Stomach (tissue), 9 donors: ENCODE measurements around the gene PTK6. TPM values are rescaled to one million over a fixed set of nuclear protein-coding genes. Genes with fewer than 3 reads are reported as not detected.

Experiments
- DNase-seq, 2 donors: peaks; one replicate each; pipeline versions ENCODE4 v3.0.0 to v3.0.0-alpha.2; 2013 to 2019
- H3K27ac ChIP-seq, 5 donors: fragments of 200-600 bp in 4 of 5; sonication (generic) in 4 of 5; one replicate each; pipeline ENCODE4 v1.5.1; 2013 to 2019; ENCODE audit warnings: mild to moderate bottlenecking in 1 of 5, moderate library complexity in 1 of 5
- H3K27me3 ChIP-seq, 3 donors: fragments of 200-600 bp; sonication (generic); one replicate each; pipeline ENCODE4 v1.5.1; 2017 to 2019; ENCODE audit warnings: mixed run types in 1 of 3
- H3K36me3 ChIP-seq, 4 donors: fragments of 200-600 bp; sonication (generic); 1 replicate in 3 of 4; 2 replicates in 1 of 4; pipeline ENCODE4 v1.5.1; 2016 to 2019
- H3K4me1 ChIP-seq, 4 donors: fragments of 200-600 bp; sonication (generic); one replicate each; pipeline ENCODE4 v1.5.1; 2016 to 2019
- H3K4me3 ChIP-seq, 4 donors: fragments of 200-600 bp; sonication (generic) in 3 of 4; one replicate each; pipeline ENCODE4 v1.5.1; 2016 to 2019; ENCODE audit warnings: mild to moderate bottlenecking in 1 of 4
- H3K9me3 ChIP-seq, 4 donors: fragments of 200-600 bp; sonication (generic); one replicate each; pipeline ENCODE4 v1.5.1; 2016 to 2019
- EP300 ChIP-seq: sonication (generic); formaldehyde crosslinking; IDR thresholded peaks from one replicate; pipeline ENCODE4 v1.6.1; 2017; ENCODE audit warnings: antibody characterized with exemption
- POLR2A ChIP-seq, 4 donors: fragments of 450-650 bp; IDR thresholded peaks; one replicate each; pipeline ENCODE4 v1.6.1; 2016; ENCODE audit warnings: antibody characterized with exemption in 4 of 4, control low read depth in 2 of 4, mild to moderate bottlenecking in 1 of 4, moderate library complexity in 1 of 4
- POLR2AphosphoS5 ChIP-seq, 3 donors: sonication (generic); formaldehyde crosslinking; IDR thresholded peaks; one replicate each; pipeline ENCODE4 v1.6.1; 2016; ENCODE audit warnings: antibody characterized with exemption in 3 of 3
- WGBS, 5 donors: extraction: QIAGEN DNeasy Blood & Tissue Kit in 3 of 5; methylation state at CpG; one replicate each; pipeline versions ENCODE4 v1.1.5 to v1.1.7; 2013 to 2018; 5-methylcytosine and 5-hydroxymethylcytosine counted together
- intact Hi-C: fragments of 100-400 bp; cut with DNase I; formaldehyde crosslinking; loops from one replicate; pipeline ENCODE4 v1.15.1; 2023; ENCODE audit warnings: low total_unique reads
- polyA plus RNA-seq, 3 donors: library from polyadenylated mRNA; stranded (reverse); fragments of 200-250 nt; gene quantifications; one replicate each; pipeline ENCODE4 v1.2.3, GENCODE V29; 2013
- total RNA-seq, 5 donors: library from RNA; depleted of rRNA; stranded (reverse); fragments of >200 nt; gene quantifications; one replicate each; pipeline versions ENCODE4 v1.1.0 to v1.2.3, GENCODE V29; 2014 to 2016
- TF ChIP-seq, protein P1 (sequence below), 7 experiments: fragments of 450-650 bp in 4 of 7; fragments of 200-600 bp in 3 of 7; sonication (generic) in 3 of 7; IDR thresholded peaks; one replicate each; pipeline ENCODE4 v1.5.1; 2016 to 2019; ENCODE audit warnings: antibody characterized with exemption in 7 of 7, control low read depth in 2 of 7, mild to moderate bottlenecking in 1 of 7
- donor health status: healthy with polysubstance abuse.
- donor health status: Bipolar disorder and iron deficiency.
- donor health status: healthy.

The PTK6 gene
- total and polyA plus RNA-seq, 8 donors = 7.7 to 98.5 (median 22.9) TPM

DNA sequence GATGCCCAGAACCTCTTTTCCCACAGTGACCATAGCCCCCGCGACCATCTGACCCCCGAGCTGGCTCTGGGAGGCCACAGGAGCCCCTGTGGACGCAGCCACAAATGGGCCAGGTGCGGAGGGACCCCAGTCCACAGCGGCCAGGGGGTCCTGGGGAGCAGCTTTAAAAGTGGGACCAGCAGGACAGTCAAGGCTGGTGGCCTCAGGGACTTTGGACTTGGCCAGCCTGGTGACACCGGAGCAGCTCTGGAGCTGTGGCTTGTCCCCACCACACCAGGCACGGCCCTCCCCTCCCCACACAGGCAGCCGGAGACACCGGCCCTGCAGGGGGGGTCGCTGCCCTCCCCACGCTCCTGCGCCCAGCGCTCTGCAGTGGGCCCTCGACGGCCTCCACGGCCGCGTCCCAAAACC lies 20.3 kb upstream of the PTK6 start:
- Histone ChIP-seq H3K27ac (no peak overlapping the region), H3K9me3 (no peaks in the 10 kb centered on the region), H3K27me3 (peaks cover 0 to 23% (median 0%) of the 10 kb centered on the region in 3 donors), H3K4me1 (peaks cover 8 to 23% (median 22%) of the 10 kb centered on the region in 4 donors), H3K36me3 (peaks cover 35 to 49% (median 44%) of the 10 kb centered on the region in 4 donors), H3K4me3 (no peak overlapping the region)
- WGBS, 5 donors = 89 to 92% (median 90%) methylated on average over 16 to 19 of the region's 19 CpGs
- intact Hi-C loops = no loop called here
- TF ChIP-seq POLR2AphosphoS5 (IDR thresholded peaks at IDR 0.05) (no peak), EP300 (no peak), POLR2A (IDR thresholded peaks at IDR 0.05) (no peak)
- TF ChIP-seq, protein P1, sequence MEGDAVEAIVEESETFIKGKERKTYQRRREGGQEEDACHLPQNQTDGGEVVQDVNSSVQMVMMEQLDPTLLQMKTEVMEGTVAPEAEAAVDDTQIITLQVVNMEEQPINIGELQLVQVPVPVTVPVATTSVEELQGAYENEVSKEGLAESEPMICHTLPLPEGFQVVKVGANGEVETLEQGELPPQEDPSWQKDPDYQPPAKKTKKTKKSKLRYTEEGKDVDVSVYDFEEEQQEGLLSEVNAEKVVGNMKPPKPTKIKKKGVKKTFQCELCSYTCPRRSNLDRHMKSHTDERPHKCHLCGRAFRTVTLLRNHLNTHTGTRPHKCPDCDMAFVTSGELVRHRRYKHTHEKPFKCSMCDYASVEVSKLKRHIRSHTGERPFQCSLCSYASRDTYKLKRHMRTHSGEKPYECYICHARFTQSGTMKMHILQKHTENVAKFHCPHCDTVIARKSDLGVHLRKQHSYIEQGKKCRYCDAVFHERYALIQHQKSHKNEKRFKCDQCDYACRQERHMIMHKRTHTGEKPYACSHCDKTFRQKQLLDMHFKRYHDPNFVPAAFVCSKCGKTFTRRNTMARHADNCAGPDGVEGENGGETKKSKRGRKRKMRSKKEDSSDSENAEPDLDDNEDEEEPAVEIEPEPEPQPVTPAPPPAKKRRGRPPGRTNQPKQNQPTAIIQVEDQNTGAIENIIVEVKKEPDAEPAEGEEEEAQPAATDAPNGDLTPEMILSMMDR (IDR thresholded peaks at IDR 0.05) = no peak
- no peak for DNase-seq

DNA sequence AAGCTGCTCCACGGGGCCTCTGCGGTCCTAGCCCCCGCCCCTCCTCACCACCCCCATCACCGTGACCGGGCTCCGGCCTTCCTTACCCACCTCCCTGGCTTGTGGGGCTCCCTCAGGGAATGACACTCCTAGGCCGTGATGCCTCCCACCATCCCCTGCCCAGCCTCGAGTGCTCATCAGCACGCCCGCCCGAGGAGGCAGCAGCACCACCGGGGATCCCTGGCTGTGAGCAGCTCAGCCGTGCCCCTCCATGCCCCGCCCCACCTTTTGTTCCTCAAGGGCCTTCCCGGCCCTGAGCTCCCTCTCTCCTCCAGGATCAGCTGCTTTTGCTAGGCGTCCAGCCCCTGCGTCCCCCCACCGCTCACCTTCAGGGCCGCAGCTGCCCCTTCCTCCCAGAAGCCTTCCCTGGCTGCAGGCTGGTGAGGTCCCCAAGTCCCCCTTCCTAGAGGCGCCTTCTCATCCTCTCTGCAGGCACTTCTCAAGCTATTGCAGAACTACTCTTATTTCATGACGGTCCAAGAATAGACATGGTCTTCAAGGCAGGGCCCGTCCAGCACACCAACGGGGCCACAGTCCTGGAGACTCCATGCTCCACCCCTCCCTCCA lies 19.8 kb upstream of the PTK6 start:
- TF ChIP-seq POLR2A (IDR thresholded peaks at IDR 0.05) = no peak
- TF ChIP-seq EP300 = no peak
- TF ChIP-seq, protein P1 (IDR thresholded peaks at IDR 0.05) = no peak
- TF ChIP-seq POLR2AphosphoS5 (IDR thresholded peaks at IDR 0.05) = no peak
- 70 to 77% (median 76%) methylated on average over 20 to 23 of the region's 23 CpGs for WGBS, 5 donors
- no peaks in the 10 kb centered on the region for H3K9me3 ChIP-seq
- no peak overlapping the region for H3K4me3 ChIP-seq
- no peak overlapping the region for H3K27ac ChIP-seq
- H3K36me3 ChIP-seq = peaks cover 31 to 44% (median 39%) of the 10 kb centered on the region in 4 donors
- DNase-seq = no peak
- intact Hi-C loops = no loop called here
- peaks cover 8 to 23% (median 22%) of the 10 kb centered on the region in 4 donors for H3K4me1 ChIP-seq
- peaks cover 0 to 28% (median 0%) of the 10 kb centered on the region in 3 donors for H3K27me3 ChIP-seq

DNA sequence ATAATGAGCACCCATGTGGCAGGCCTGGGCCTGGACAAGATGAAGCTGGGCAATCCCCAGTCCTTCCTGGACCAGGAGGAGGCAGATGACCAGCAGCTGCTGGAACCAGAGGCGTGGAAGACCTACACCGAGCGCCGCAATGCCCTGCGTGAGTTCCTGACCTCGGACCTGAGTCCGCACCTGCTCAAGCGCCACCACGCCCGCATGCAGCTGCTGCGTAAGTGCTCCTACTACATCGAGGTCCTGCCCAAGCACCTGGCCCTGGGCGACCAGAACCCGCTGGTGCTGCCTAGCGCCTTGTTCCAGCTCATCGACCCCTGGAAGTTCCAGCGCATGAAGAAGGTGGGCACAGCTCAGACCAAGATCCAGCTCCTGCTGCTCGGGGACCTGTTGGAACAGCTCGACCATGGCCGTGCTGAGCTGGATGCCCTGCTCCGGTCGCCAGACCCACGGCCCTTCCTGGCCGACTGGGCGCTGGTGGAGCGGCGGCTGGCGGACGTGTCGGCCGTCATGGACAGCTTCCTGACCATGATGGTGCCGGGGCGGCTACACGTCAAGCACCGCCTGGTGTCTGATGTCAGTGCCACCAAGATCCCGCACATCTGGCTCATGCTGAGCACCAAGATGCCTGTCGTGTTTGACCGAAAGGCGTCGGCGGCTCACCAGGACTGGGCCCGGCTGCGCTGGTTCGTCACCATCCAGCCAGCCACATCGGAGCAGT lies 18.6 kb upstream of the PTK6 start:
- DNase-seq = no peak
- no peak overlapping the region for H3K27ac ChIP-seq
- H3K4me1 ChIP-seq = peaks cover 8 to 23% (median 22%) of the 10 kb centered on the region in 4 donors
- peaks cover 21 to 32% (median 27%) of the 10 kb centered on the region in 4 donors for H3K36me3 ChIP-seq
- H3K4me3 ChIP-seq = no peak overlapping the region
- TF ChIP-seq POLR2A (IDR thresholded peaks at IDR 0.05) (no peak), POLR2AphosphoS5 (IDR thresholded peaks at IDR 0.05) (no peak), EP300 (no peak)
- TF ChIP-seq, protein P1 (IDR thresholded peaks at IDR 0.05) = no peak
- intact Hi-C loops = no loop called here
- no peaks in the 10 kb centered on the region for H3K9me3 ChIP-seq
- WGBS, 5 donors = 89 to 95% (median 93%) methylated on average over 22 to 45 of the region's 45 CpGs
- H3K27me3 ChIP-seq = peaks cover 0 to 34% (median 0%) of the 10 kb centered on the region in 3 donors

DNA sequence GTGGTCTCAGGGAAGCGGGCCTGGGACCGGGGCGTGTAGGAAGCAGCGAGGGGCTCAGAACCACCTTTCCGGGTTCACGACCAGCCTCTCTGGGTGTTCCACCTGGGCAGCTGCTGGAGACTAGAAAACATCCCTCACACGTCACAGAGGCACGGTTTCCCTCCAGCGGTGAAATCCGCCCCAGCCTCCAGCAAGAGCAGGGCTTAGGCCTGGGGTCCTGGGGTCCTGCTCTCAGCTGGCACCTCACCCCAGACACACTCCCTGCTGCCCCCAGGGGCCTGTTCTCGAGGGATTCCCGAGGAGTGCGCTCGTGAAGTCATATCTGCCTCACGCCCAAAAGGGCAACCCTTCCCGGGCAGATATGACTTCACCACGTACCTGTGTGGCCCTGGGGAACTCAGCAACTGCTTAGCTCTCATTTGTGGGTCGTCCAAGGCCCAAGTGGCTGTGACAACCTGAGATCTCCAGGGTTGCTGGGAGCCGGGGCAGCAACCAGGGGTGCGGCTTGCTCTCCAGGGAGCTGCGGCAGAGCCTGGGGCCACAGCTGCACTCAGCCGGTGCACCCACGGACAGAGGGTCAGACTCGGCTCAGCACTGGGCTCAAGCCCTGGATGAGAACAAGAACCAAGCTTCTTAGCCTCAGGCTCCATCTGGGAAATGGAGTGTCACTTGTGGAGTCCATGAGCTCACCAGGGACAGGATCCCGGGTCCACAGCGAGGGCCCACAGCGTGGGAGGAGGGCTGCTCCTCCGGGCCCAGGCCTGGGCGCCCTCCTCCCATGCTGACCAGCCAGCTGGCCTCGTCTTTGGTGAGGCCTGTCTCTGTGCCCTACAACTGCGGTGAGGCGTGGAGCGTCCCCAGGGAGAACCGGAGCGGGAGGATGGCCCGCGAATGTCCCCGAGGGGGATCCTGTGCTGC lies 17.4 kb upstream of the PTK6 start:
- peak in 1 of 2 donors; percentile 66 for DNase-seq
- H3K4me3 ChIP-seq = peak overlapping the region; percentile 54 to 73 (median 59)
- peaks cover 0 to 46% (median 0%) of the 10 kb centered on the region in 3 donors for H3K27me3 ChIP-seq
- H3K36me3 ChIP-seq = peaks cover 10 to 20% (median 15%) of the 10 kb centered on the region in 4 donors
- peak overlapping the region in 4 of 5 donors; percentile 37 to 60 (median 52) for H3K27ac ChIP-seq
- TF ChIP-seq, protein P1 (IDR thresholded peaks at IDR 0.05) = no peak
- no peak for TF ChIP-seq POLR2AphosphoS5 (IDR thresholded peaks at IDR 0.05)
- no peak for TF ChIP-seq EP300
- TF ChIP-seq POLR2A (IDR thresholded peaks at IDR 0.05) = no peak
- 52 to 77% (median 64%) methylated on average over 29 to 38 of the region's 38 CpGs for WGBS, 5 donors
- H3K4me1 ChIP-seq = peaks cover 8 to 23% (median 22%) of the 10 kb centered on the region in 4 donors
- H3K9me3 ChIP-seq = no peaks in the 10 kb centered on the region
- intact Hi-C loops = no loop called here
